ENCODE results near the gene NUP62CL.

The NUP62CL gene

GRCh38 chrX:107135965-107136307 lies 70.3 kb downstream of the NUP62CL start:
- DNase-seq: no peak

DNA sequence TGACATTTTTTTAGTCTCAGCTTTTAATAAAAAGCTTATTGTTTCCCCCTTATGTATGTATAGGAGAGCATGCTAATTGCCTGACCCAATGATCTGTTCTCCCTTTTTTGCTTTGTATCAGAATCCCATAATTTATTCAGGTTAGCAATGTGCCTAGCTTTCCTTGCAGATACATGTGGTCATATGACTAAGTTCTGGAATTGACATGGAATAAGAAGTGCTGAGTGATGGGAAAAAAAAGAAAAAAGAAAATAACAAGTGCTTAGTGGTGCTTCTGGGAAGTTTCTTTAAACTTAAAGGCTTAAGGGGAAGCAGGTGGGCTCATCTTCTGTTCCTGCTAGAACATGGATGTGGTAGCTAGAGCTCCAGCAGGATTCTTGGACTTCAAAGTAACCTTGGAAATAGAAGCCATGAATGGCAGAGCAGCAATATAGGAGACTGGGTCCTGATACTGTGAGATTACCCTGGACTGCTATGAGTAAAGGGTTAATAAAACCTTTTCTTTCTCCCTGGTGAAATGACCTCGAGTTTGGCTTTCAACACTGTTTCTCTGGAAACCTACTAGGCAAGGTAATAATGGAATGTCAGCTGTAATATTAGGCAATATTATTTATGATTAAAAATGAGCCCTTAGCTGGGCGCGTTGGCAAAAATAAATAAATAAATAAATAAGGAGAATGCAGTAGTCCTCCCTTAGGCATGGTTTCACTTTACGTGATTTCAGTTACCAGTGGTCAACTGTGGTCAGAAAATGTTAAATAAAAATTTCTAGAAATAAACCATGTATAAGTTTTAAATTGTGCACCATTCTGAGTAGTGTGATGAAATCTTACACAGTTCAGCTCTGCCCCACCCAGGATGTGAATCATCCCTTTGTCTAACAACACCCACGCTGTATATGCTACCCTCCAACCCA lies 70.9 kb downstream of the NUP62CL start:
- DNase-seq: peak in 1 of 2 donors; percentile 34

DNA sequence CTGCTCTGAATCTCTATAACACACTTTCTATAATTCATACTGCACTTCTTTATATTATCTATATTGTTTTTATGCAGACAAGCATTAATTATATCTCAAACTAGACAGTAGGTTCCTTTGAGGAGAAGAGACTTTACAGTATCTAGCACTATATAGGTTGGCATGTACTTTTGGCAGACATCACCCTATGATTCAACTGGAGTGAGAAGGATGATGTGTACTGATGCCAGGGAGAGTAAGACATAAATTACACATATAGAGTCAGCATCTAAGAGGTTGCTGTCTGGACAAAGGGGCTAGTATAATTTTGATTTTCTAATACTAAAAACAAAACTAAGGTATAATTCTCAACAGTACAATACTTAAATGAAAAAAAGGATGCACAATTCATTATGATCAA lies 82.5 kb downstream of the NUP62CL start:
- no peak for DNase-seq

- no peak for DNase-seq
These were observed 87.0 kb downstream of the NUP62CL start for GRCh38 chrX:107119283-107119682.

DNA sequence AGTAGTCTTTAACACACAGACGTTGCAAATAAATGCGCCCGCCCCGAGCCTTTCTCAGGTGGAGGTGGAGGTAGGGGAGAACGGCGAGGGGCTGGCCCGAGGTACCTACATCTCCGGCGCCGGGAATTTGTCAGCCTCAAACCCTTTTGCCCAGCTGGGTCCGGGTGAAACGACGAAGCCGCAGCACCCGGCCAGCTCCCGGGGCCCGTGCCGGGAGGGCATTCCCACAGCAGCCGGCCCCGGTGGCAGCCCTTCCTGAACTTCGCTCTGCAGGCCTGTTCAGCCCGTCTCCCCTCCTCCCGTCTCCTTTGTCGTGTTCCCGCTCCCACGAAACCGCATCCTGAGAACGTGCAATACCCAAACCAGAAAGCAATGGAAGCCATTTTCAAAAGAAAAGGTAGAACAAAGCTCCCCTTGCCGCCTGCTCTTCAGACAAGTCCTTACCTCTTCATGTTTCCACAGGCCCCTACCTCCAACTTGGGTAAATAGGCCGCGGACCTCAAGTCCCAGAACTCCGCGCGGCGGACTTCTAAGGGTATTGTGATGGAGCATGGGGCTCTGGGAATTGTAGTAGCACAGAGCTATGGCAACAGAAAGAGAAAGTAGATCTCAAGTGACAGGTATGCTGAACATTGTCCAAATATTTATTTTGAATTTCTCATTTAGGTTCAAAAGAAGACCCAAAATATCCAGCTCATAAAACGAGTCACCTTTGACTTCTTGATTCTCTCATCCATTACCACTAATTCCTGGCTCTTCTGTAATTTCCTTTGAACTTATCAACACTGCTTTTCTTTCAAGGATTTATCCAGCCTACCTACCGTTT lies 87.7 kb downstream of the NUP62CL start, which contains the start of gene RBM41:
Gene RBM41, minus strand, starts transcription at position 501 of the 826 bp plus-strand sequence. Its CDS starts 49 bp downstream, at position 452.
- peak; percentile 64 to 69 for DNase-seq

DNA sequence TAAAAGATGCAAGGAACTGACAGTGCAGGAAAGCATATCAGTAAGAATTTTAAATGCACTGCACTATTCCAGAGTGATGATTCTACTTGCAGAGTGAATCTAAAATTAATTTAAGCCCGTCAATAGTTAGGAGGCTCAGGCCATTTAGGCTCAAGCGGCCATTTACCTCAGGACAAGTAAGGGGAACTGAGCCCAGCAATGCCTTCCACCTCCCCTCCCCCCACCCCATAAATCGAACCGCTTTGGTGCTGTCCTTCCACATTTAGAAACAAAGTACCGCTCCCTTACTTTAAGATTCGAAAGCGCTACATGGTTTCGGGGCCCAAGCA lies 88.3 kb downstream of the NUP62CL start:
- DNase-seq: no peak

GRCh38 chrX:107107459-107107858 lies 98.8 kb downstream of the NUP62CL start:
- no peak for DNase-seq

DNA sequence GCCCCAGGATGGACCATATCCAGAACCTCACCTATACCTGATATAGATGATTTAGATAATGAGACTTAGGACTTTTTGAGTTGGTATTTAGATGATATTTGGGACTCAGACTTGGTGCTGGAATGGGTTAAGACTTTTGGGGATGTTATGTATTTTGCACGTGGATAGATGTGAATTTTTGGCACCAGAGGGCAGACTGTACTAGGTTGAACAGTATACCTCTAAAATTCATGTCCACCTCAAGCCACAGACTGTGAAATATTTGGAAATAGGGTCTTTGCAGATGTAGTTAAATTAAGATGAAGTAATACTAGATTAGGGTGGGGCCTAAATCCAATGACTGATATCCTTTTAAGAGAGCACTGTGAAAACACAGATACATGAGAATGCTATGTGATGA lies 103.3 kb downstream of the NUP62CL start:
- no peak for DNase-seq

- no peak for DNase-seq
These were observed 130.1 kb downstream of the NUP62CL start for GRCh38 chrX:107076158-107076557.

All from activated CD4-positive, alpha-beta T cell treated with anti-CD3 and anti-CD28 coated beads for 4 hours (primary cell).